Measurements from ENCODE around the gene BMAL1. TPM values are rescaled to one million over a fixed set of nuclear protein-coding genes. Genes with fewer than 3 reads are reported as not detected.

BMAL1 gene
- total RNA-seq, 1 experiment from 2014 or later = 3.3 TPM

GRCh38 chr11:13349581-13349980 is 72.0 kb downstream of the BMAL1 start:
- DNase-seq = no peak
- no CpG with 5 or more reads among the region's 6 CpGs for WGBS (ENCODE audit: extremely low coverage, insufficient read length, low lambda C conversion rate)
- H4K20me1 ChIP-seq (ENCODE audit: control insufficient read depth, insufficient read depth, insufficient read length) = no peaks in the 10 kb centered on the region
- H3K4me3 Mint-ChIP-seq = no peak overlapping the region
- H3K4me2 ChIP-seq (ENCODE audit: insufficient read depth, insufficient read length, low read length) = no peak overlapping the region
- no peak overlapping the region for H3K23ac ChIP-seq (ENCODE audit: insufficient read length, low read depth, low read length)
- H3K4me1 Mint-ChIP-seq = peaks cover 8% of the 10 kb centered on the region in 2 experiments; a peak in 3 of 4 replicates
- H3K18ac ChIP-seq (ENCODE audit: insufficient read length, low read depth, low read length) = no peak overlapping the region
- H3T11ph ChIP-seq (ENCODE audit: low read length) = no peak overlapping the region
- H2BK15ac ChIP-seq (ENCODE audit: low read depth, low read length) = no peak overlapping the region
- H3K79me1 ChIP-seq (ENCODE audit: insufficient read depth, low read depth, low read length, poor library complexity, severe bottlenecking) = no peaks in the 10 kb centered on the region
- no peak overlapping the region for H3K27ac ChIP-seq (ENCODE audit: insufficient read length, low read depth, low read length)
- no peak overlapping the region for H3K56ac ChIP-seq (ENCODE audit: insufficient read length, low read depth, low read length)
- no peak overlapping the region for H2BK120ac ChIP-seq (ENCODE audit: low read depth, low read length, poor library complexity, severe bottlenecking)
- H3K79me2 ChIP-seq (ENCODE audit: insufficient read depth, low read length) = no peaks in the 10 kb centered on the region
- no peak overlapping the region for H2AK5ac ChIP-seq (ENCODE audit: insufficient read length, low read length)
- no peak overlapping the region for H3K14ac ChIP-seq (ENCODE audit: insufficient read depth, low read length)
- H2BK20ac ChIP-seq (ENCODE audit: low read depth, low read length, poor library complexity, severe bottlenecking) = no peak overlapping the region
- TF ChIP-seq, protein P1, sequence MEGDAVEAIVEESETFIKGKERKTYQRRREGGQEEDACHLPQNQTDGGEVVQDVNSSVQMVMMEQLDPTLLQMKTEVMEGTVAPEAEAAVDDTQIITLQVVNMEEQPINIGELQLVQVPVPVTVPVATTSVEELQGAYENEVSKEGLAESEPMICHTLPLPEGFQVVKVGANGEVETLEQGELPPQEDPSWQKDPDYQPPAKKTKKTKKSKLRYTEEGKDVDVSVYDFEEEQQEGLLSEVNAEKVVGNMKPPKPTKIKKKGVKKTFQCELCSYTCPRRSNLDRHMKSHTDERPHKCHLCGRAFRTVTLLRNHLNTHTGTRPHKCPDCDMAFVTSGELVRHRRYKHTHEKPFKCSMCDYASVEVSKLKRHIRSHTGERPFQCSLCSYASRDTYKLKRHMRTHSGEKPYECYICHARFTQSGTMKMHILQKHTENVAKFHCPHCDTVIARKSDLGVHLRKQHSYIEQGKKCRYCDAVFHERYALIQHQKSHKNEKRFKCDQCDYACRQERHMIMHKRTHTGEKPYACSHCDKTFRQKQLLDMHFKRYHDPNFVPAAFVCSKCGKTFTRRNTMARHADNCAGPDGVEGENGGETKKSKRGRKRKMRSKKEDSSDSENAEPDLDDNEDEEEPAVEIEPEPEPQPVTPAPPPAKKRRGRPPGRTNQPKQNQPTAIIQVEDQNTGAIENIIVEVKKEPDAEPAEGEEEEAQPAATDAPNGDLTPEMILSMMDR (conservative IDR thresholded peaks at IDR 0.05) = no peak
- peaks cover under 1% of the 10 kb centered on the region; the same call in 1 of the 2 replicates for H3K4me1 ChIP-seq (ENCODE audit: insufficient read depth, low read length)
- peaks cover 4% of the 10 kb centered on the region for H3K23me2 ChIP-seq (ENCODE audit: insufficient read length, low read depth, low read length, poor library complexity, severe bottlenecking)
- H3K9ac ChIP-seq (ENCODE audit: extremely low read depth, insufficient read length, low read length) = no peak overlapping the region
- no peak overlapping the region for H4K5ac ChIP-seq (ENCODE audit: insufficient read length, low read depth, low read length)
- no peaks in the 10 kb centered on the region for H3K9me3 ChIP-seq (ENCODE audit: control insufficient read depth, low read depth, low read length)
- no peak overlapping the region for H2BK12ac ChIP-seq (ENCODE audit: insufficient read length, low read depth, low read length)
- H2BK5ac ChIP-seq (ENCODE audit: insufficient read length, low read length) = no peak overlapping the region
- no peaks in the 10 kb centered on the region for H3K27me3 ChIP-seq (ENCODE audit: insufficient read depth, low read length)
- H2AFZ ChIP-seq (ENCODE audit: low read length) = no peak overlapping the region
- no peaks in the 10 kb centered on the region for H3K36me3 Mint-ChIP-seq (ENCODE audit: insufficient read depth in 1 of 3, low read depth in 3 of 3)
- no peak overlapping the region for H3K4ac ChIP-seq (ENCODE audit: low read depth, low read length)
- no peaks in the 10 kb centered on the region for H3K27me3 Mint-ChIP-seq (ENCODE audit: low read depth)
- no peak overlapping the region for H4K91ac ChIP-seq (ENCODE audit: insufficient read length, low read depth, low read length)
- no peaks in the 10 kb centered on the region for H3K9me3 Mint-ChIP-seq
- no peak overlapping the region for H3K27ac Mint-ChIP-seq
- H4K8ac ChIP-seq (replicated peaks; ENCODE audit: insufficient read length, low read depth, low read length) = no peak overlapping the region
